ENCODE measurements around the gene MACC1.

Gene MACC1

GRCh38 chr7:20085086-20085485 is 132.1 kb downstream of the MACC1 start:
- no peak for DNase-seq (ENCODE audit: low read depth in 1 of 2, low spot score in 1 of 2)

Measured in activated T-helper 1 cell treated with anti-CD3 and anti-CD28 coated beads, Interleukin-2, amount 50 U/mL, for 16 hours (primary cell).